GM13976 (cell line): ENCODE measurements around the gene PDCD1LG2.

Experiments used
- DNase-seq: peaks from one replicate; pipeline ENCODE4 v3.0.0; 2012; ENCODE audit warnings: low spot score
- in situ Hi-C: fragments of 300-500 bp; cut with MboI; formaldehyde crosslinking; loops from one replicate; pipeline ENCODE4 v1.12.0; 2022; ENCODE audit warnings: low sequenced_read_pairs, mixed read lengths, inconsistent platforms; ENCODE audit not compliant: unreplicated experiment
- TF ChIP-seq, protein P1 (sequence below): IDR thresholded peaks from 2 replicates; pipeline ENCODE4 v1.5.1; 2012; ENCODE audit warnings: borderline replicate concordance, mild to moderate bottlenecking; ENCODE audit not compliant: insufficient read depth; ENCODE audit errors: extremely low read depth, missing control alignments, control extremely low read depth

The PDCD1LG2 gene

DNA sequence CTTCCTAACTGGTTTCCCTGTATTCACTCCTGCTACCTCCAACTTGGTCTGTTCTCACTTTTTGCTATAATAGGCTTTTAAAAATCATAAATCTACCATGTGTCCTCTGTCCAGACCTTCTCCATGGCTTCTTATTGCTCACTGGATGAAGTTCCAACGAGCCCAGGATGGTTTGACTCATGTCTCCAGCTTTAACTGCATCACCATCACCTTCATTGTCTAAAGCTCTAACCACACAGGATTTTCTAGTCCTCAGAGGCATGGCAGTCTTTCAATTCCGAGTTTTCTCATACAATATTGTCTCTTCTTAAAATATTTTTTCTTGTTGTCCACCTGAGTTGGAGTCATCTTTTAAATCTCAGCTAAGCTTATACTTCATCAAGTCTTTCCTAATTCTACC lies 49.3 kb downstream of the PDCD1LG2 start:
- in situ Hi-C loops: no loop called here
- TF ChIP-seq, protein P1, sequence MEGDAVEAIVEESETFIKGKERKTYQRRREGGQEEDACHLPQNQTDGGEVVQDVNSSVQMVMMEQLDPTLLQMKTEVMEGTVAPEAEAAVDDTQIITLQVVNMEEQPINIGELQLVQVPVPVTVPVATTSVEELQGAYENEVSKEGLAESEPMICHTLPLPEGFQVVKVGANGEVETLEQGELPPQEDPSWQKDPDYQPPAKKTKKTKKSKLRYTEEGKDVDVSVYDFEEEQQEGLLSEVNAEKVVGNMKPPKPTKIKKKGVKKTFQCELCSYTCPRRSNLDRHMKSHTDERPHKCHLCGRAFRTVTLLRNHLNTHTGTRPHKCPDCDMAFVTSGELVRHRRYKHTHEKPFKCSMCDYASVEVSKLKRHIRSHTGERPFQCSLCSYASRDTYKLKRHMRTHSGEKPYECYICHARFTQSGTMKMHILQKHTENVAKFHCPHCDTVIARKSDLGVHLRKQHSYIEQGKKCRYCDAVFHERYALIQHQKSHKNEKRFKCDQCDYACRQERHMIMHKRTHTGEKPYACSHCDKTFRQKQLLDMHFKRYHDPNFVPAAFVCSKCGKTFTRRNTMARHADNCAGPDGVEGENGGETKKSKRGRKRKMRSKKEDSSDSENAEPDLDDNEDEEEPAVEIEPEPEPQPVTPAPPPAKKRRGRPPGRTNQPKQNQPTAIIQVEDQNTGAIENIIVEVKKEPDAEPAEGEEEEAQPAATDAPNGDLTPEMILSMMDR: no peak
- DNase-seq: no peak

DNA sequence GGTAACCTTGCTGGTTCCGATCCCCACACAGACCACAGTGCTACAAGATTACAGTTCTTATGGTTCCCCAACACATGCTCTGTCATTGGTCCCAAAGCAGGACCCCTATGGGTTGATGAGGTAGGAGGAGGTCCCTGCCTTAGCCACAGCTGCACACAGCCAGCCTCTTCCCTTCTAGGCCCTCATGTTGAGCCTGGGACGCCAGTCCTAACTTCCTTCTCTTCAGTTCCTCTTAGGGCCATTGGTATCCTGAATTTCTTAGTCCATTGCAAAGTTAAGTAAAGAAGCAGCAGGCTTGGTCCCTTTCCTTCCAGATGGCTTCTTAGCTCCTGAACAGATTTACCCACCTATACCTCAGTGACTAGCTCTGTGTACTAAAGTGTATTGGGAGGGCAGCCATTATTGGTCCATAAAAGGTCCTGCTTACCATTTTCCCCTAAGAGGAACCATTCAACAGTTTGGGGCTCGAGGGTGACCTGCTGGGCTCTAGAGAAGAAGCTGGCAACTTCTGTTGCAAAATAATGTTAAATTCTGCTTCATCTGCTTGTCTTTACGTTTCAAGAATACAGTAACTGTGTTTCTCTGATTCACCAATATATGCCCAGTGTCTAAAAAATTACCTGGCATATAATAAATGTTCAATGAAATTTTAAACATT lies 50.2 kb downstream of the PDCD1LG2 start:
- DNase-seq: no peak
- TF ChIP-seq, protein P1: no peak
- in situ Hi-C loops: no loop called here

DNA sequence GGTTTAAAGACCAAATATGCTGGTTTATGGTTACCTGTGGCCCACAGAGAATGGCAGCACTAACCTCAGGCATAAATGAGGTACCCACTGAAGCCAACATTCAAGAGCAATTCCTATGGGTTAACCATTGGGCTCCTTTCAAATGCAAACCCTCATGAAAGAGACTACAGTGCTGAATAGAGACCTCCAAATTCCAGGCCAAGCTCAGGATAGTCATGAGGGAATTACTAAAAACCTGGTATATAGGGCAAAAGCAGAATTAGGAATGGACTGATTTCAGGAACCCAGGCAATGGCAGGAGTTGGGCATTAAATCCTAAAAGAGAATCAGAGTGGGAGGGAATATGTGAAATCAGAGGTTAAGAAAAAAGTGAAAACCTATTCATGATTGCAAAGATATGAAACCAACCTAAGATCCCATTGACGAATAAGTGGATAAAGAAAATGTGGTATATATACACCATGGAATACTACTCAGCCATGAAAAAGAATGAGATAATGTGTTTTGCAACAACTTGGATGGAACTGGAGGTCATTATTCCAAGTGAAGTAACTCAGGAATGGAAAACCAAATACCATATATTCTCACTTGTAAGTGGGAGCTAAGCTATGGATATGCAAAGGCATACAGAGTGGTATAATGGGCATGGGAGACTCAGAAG lies 51.6 kb downstream of the PDCD1LG2 start:
- DNase-seq: no peak
- TF ChIP-seq, protein P1: no peak
- in situ Hi-C loops: no loop called here

DNA sequence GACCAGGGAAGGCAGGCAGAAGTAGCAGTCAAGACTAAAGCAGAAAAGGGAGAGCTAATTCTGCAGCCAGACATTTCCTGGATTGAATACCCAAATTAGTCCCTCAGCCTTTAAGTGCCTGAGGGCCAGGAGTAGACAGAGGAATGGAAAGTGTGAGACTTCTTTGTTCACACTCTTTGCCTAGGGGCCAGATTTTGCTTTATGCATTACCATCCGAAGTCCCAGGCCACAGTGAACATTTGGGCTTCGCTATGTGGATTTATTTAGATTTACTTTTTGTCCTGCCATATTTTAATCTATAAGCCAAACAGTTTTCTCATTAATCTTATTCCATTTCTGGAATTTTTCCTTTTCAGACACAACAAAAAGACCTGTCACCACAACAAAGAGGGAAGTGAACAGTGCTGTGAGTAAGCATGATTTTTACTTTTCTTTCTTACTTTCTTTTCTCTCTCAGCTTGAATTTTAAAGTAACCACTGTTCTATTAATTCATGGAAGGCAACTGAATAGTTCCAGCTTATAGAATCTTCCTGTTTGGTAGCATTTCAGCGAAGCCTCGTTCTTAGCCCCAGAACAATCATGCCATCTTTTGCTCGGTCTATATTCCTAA lies 52.6 kb downstream of the PDCD1LG2 start:
- in situ Hi-C loops: no loop called here
- TF ChIP-seq, protein P1: no peak
- DNase-seq: no peak

DNA sequence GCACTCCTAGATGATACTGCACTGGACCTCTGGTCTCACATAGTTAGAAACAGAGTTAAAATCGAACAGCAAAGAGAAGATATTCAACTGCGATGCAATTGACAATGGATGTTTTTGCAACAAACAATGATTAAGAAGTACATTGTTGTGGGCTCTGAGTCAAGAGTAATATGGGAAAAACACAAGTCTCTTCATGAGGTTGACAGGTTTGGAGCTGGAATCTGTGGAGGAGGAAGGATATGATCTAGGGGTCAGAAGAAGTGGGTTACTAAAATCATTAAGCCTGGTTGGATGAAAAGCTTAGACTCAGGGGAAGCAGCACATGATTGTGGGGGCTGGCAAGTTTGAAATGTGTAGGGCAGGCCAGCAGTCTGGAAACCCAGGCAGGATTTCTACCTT lies 53.1 kb downstream of the PDCD1LG2 start:
- TF ChIP-seq, protein P1: no peak
- in situ Hi-C loops: no loop called here
- no peak for DNase-seq

DNA sequence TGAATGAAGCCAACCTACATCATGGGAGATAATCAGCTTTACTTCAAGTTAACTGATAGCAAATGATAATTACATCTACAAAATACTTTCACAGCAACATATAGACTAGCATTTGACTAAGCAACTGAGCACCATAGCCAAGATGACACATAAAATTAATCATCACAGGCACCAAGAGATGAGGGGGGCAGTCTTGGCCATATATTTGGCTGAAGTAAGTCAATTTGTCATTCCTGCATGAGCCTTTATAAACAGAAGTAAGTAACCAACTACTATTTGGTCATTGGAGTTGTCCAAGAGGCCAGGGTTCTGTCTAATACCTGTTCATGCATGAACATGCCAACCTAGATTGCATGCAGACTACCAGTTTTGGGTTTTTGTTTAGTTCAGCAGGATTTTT lies 53.6 kb downstream of the PDCD1LG2 start:
- in situ Hi-C loops: no loop called here
- no peak for DNase-seq
- TF ChIP-seq, protein P1: no peak
